ENCODE measurements around the gene OR51E1.

DNA sequence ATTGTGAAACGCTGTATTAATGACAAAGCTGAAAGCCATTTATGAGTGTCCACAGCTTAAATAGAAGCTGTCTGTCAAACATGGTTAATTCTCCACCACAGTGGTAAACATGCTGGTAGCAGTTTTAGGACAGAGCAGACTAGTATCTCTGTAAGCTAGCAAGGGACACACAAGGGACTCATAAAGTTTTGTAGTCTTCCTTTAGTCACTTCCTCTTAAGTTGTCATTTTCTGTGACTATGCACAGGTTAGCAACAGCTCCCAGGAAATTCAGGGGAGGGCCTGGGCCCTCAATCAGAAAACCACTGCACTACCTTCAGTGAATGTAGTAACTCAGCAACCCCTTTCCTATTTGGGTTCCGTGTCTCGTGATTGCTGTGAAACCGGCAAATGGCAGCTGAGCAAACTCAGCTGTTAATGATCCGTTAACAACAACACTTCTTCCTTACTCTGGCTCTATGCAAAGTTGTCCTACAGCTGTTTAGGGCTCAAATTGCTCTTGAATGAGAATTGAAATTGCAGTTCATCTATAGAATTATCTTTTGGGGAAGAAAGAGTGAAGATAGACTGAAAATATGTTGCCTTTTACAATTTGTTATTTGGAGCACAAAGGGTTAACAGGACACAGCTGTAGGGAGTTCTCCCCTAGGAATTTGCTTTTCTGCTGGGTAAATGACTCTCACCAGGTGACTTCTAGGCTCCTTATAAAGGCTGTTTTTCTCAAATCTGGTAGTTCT, 60.4 kb downstream of the OR51E1 start, which contains the start of gene MMP26:
- TF ChIP-seq, protein P1, sequence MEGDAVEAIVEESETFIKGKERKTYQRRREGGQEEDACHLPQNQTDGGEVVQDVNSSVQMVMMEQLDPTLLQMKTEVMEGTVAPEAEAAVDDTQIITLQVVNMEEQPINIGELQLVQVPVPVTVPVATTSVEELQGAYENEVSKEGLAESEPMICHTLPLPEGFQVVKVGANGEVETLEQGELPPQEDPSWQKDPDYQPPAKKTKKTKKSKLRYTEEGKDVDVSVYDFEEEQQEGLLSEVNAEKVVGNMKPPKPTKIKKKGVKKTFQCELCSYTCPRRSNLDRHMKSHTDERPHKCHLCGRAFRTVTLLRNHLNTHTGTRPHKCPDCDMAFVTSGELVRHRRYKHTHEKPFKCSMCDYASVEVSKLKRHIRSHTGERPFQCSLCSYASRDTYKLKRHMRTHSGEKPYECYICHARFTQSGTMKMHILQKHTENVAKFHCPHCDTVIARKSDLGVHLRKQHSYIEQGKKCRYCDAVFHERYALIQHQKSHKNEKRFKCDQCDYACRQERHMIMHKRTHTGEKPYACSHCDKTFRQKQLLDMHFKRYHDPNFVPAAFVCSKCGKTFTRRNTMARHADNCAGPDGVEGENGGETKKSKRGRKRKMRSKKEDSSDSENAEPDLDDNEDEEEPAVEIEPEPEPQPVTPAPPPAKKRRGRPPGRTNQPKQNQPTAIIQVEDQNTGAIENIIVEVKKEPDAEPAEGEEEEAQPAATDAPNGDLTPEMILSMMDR (IDR thresholded peaks at IDR 0.05; ENCODE audit: low read depth, low read length) = no peak
- TF ChIP-seq MYC (IDR thresholded peaks at IDR 0.05; ENCODE audit: low read depth, low read length) (no peak), POLR2A (IDR thresholded peaks at IDR 0.05; ENCODE audit: extremely low read depth, insufficient read length) (no peak)
